Mesodermal cell (in vitro differentiated cells): ENCODE results near the gene TMEM100.

Experiments
- H3K27ac ChIP-seq: 2 replicates; pipeline ENCODE4 v1.7.0; 2013; ENCODE audit warnings: mild to moderate bottlenecking, low read depth, low read length, moderate library complexity; ENCODE audit not compliant: severe bottlenecking
- H3K36me3 ChIP-seq: 2 replicates; pipeline ENCODE4 v1.7.1; 2013; ENCODE audit warnings: mild to moderate bottlenecking, low read length, moderate library complexity; ENCODE audit not compliant: control insufficient read depth, insufficient read depth
- H3K4me1 ChIP-seq: one replicate; pipeline ENCODE4 v1.7.1; 2013; ENCODE audit warnings: mild to moderate bottlenecking, low read length; ENCODE audit not compliant: insufficient read depth, control insufficient read depth, poor library complexity, severe bottlenecking
- H3K4me3 ChIP-seq: 2 replicates; pipeline ENCODE4 v1.7.0; 2013; ENCODE audit warnings: low read length, control low read depth, mild to moderate bottlenecking; ENCODE audit not compliant: insufficient read depth, poor library complexity, severe bottlenecking; ENCODE audit errors: extremely low read depth
- H3K9me3 ChIP-seq: 2 replicates; pipeline ENCODE4 v1.7.1; 2013; ENCODE audit warnings: mild to moderate bottlenecking, low read length, moderate library complexity; ENCODE audit not compliant: control insufficient read depth
- WGBS, 2 experiments: methylation state at CpG; one replicate each; pipeline ENCODE4 v1.1.5; 2013; ENCODE audit warnings: missing lambda C conversion rate in 2 of 2; ENCODE audit not compliant: insufficient coverage in 2 of 2; 5-methylcytosine and 5-hydroxymethylcytosine counted together

TMEM100 gene

GRCh38 chr17:55742272-55743102, 19.8 kb upstream of the TMEM100 start:
- 84 to 93% methylated on average over 5 to 9 of the region's 12 CpGs for WGBS, 2 experiments
- H3K4me3 ChIP-seq, result no peak overlapping the region
- H3K9me3 ChIP-seq, result no peaks in the 10 kb centered on the region
- no peak overlapping the region for H3K27ac ChIP-seq
- no peaks in the 10 kb centered on the region for H3K4me1 ChIP-seq
- H3K36me3 ChIP-seq, result no peaks in the 10 kb centered on the region

GRCh38 chr17:55741356-55741700, 18.7 kb upstream of the TMEM100 start:
- Histone ChIP-seq H3K36me3 (no peaks in the 10 kb centered on the region), H3K27ac (no peak overlapping the region), H3K4me1 (no peaks in the 10 kb centered on the region), H3K4me3 (no peak overlapping the region), H3K9me3 (no peaks in the 10 kb centered on the region)
- 100% methylated on average over 2 of the region's 3 CpGs; no CpG with 5 or more reads in 1 of the 2 experiments for WGBS, 2 experiments

- H3K9me3 ChIP-seq, result no peaks in the 10 kb centered on the region
- no peaks in the 10 kb centered on the region for H3K36me3 ChIP-seq
- 94 to 95% methylated on average over 4 to 7 of the region's 10 CpGs for WGBS, 2 experiments
- H3K27ac ChIP-seq, result no peak overlapping the region
- H3K4me3 ChIP-seq, result no peak overlapping the region
- H3K4me1 ChIP-seq, result no peaks in the 10 kb centered on the region
Measured at GRCh38 chr17:55740511-55741355, 18.1 kb upstream of the TMEM100 start.

- H3K4me3 ChIP-seq, result no peak overlapping the region
- WGBS, 2 experiments, result 93% methylated on average over 3 of the region's 4 CpGs
- no peaks in the 10 kb centered on the region for H3K9me3 ChIP-seq
- H3K36me3 ChIP-seq, result no peaks in the 10 kb centered on the region
- peaks cover 12% of the 10 kb centered on the region for H3K4me1 ChIP-seq
- H3K27ac ChIP-seq, result no peak overlapping the region
Measured at GRCh38 chr17:55737976-55738501, 15.4 kb upstream of the TMEM100 start.

- 75 to 100% methylated on average over 1 of the region's 5 CpGs for WGBS, 2 experiments
- Histone ChIP-seq H3K27ac (no peak overlapping the region), H3K36me3 (no peaks in the 10 kb centered on the region), H3K4me3 (no peak overlapping the region), H3K4me1 (peaks cover 30% of the 10 kb centered on the region), H3K9me3 (no peaks in the 10 kb centered on the region)
Measured at GRCh38 chr17:55735731-55736405, 13.2 kb upstream of the TMEM100 start.

- Histone ChIP-seq H3K27ac (no peak overlapping the region), H3K4me3 (no peak overlapping the region), H3K36me3 (no peaks in the 10 kb centered on the region), H3K4me1 (peaks cover 31% of the 10 kb centered on the region), H3K9me3 (no peaks in the 10 kb centered on the region)
- 10 to 17% methylated on average over 2 of the region's 4 CpGs for WGBS, 2 experiments
Measured at GRCh38 chr17:55734128-55734781, 11.6 kb upstream of the TMEM100 start.

GRCh38 chr17:55731586-55732250, 9.1 kb upstream of the TMEM100 start:
- no peaks in the 10 kb centered on the region for H3K36me3 ChIP-seq
- no peak overlapping the region for H3K4me3 ChIP-seq
- H3K9me3 ChIP-seq, result no peaks in the 10 kb centered on the region
- 23% methylated on average over 9 to 10 of the region's 10 CpGs for WGBS, 2 experiments
- H3K4me1 ChIP-seq, result peaks cover 32% of the 10 kb centered on the region
- peak overlapping the region; percentile 63 for H3K27ac ChIP-seq

- H3K36me3 ChIP-seq, result no peaks in the 10 kb centered on the region
- H3K4me3 ChIP-seq, result no peak overlapping the region
- peak overlapping the region; percentile 63 for H3K27ac ChIP-seq
- H3K9me3 ChIP-seq, result no peaks in the 10 kb centered on the region
- peaks cover 38% of the 10 kb centered on the region for H3K4me1 ChIP-seq
- 76 to 88% methylated on average over 2 of the region's 3 CpGs for WGBS, 2 experiments
Measured at GRCh38 chr17:55730808-55731207, 8.1 kb upstream of the TMEM100 start.

GRCh38 chr17:55730380-55730779, 7.7 kb upstream of the TMEM100 start:
- no CpG with 5 or more reads among the region's 1 CpG for WGBS, 2 experiments
- no peak overlapping the region for H3K4me3 ChIP-seq
- no peaks in the 10 kb centered on the region for H3K36me3 ChIP-seq
- H3K27ac ChIP-seq, result no peak overlapping the region
- H3K9me3 ChIP-seq, result no peaks in the 10 kb centered on the region
- peaks cover 41% of the 10 kb centered on the region for H3K4me1 ChIP-seq

GRCh38 chr17:55729484-55729883, 6.8 kb upstream of the TMEM100 start:
- Histone ChIP-seq H3K27ac (no peak overlapping the region), H3K9me3 (no peaks in the 10 kb centered on the region), H3K4me1 (peaks cover 48% of the 10 kb centered on the region), H3K36me3 (no peaks in the 10 kb centered on the region), H3K4me3 (no peak overlapping the region)
- no CpG with 5 or more reads among the region's 1 CpG for WGBS, 2 experiments
